CD14-positive monocyte (primary cell): Measurements from ENCODE around the gene APLP1. TPM values are rescaled to one million over a fixed set of nuclear protein-coding genes. Genes with fewer than 3 reads are reported as not detected.

Source experiments
- DNase-seq, 3 donors: peaks; one replicate each; pipeline ENCODE4 v3.0.0-alpha.2; 2011 to 2022
- H2AFZ ChIP-seq: 2 replicates; pipeline ENCODE4 v1.6.0; 2012; ENCODE audit warnings: mild to moderate bottlenecking, low read depth, low read length, inconsistent platforms; ENCODE audit not compliant: insufficient read depth, poor library complexity, severe bottlenecking
- H3K27ac ChIP-seq, 2 donors: 1 replicate in 1 of 2; 2 replicates in 1 of 2; pipeline ENCODE4 v1.5.1; 2012 to 2013; ENCODE audit warnings: low read length in 2 of 2, control low read depth in 1 of 2, inconsistent platforms in 1 of 2, low read depth in 1 of 2, mild to moderate bottlenecking in 1 of 2
- H3K27me3 ChIP-seq, 2 donors: one replicate each; pipeline versions ENCODE4 v1.6.0 to v1.6.1; 2011 to 2013; ENCODE audit warnings: low read length in 2 of 2; ENCODE audit not compliant: control insufficient read depth in 2 of 2, insufficient read depth in 2 of 2
- H3K36me3 ChIP-seq, 2 donors: replicated peaks in 1 of 2; 1 replicate in 1 of 2; 2 replicates in 1 of 2; pipeline versions ENCODE4 v1.5.1 to v1.6.1; 2012 to 2013; ENCODE audit warnings: low read length in 2 of 2, control low read depth in 1 of 2, inconsistent platforms in 1 of 2, mild to moderate bottlenecking in 1 of 2; ENCODE audit not compliant: insufficient read depth in 2 of 2, control insufficient read depth in 1 of 2
- H3K4me1 ChIP-seq, 2 donors: 1 replicate in 1 of 2; 2 replicates in 1 of 2; pipeline versions ENCODE4 v1.5.1 to v1.6.1; 2012 to 2013; ENCODE audit warnings: low read length in 2 of 2, control low read depth in 1 of 2, inconsistent platforms in 1 of 2, mild to moderate bottlenecking in 1 of 2, moderate library complexity in 1 of 2; ENCODE audit not compliant: insufficient read depth in 2 of 2, control insufficient read depth in 1 of 2
- H3K4me2 ChIP-seq: replicated peaks from 2 replicates; pipeline ENCODE3; 2012; ENCODE audit warnings: low read length, moderate library complexity, mild to moderate bottlenecking; ENCODE audit not compliant: poor library complexity, severe bottlenecking; ENCODE audit errors: extremely low read depth
- H3K4me3 ChIP-seq, 3 experiments: fragments of 200-600 bp in 1 of 3; sonication (generic) in 1 of 3; replicated peaks in 1 of 3; 1 replicate in 2 of 3; 2 replicates in 1 of 3; pipeline ENCODE4 v1.5.1; 2011 to 2013; ENCODE audit warnings: low read length in 3 of 3, mild to moderate bottlenecking in 3 of 3, control low read depth in 2 of 3, low read depth in 2 of 3, inconsistent platforms in 1 of 3, moderate library complexity in 1 of 3
- H3K79me2 ChIP-seq: 2 replicates; pipeline ENCODE4 v1.6.0; 2012; ENCODE audit warnings: mild to moderate bottlenecking, control low read depth, inconsistent platforms, low read length, moderate library complexity; ENCODE audit not compliant: insufficient read depth
- H3K9ac ChIP-seq: 2 replicates; pipeline ENCODE4 v1.6.0; 2017; ENCODE audit warnings: low read length, mild to moderate bottlenecking; ENCODE audit not compliant: insufficient read depth, poor library complexity, severe bottlenecking
- H3K9me3 ChIP-seq, 2 donors: replicated peaks in 1 of 2; 1 replicate in 1 of 2; 2 replicates in 1 of 2; pipeline versions ENCODE4 v1.5.1 to v1.6.1; 2012 to 2013; ENCODE audit warnings: low read length in 2 of 2, control low read depth in 1 of 2; ENCODE audit not compliant: control insufficient read depth in 1 of 2, insufficient read depth in 1 of 2
- H4K20me1 ChIP-seq: 2 replicates; pipeline ENCODE4 v1.6.0; 2012; ENCODE audit warnings: mild to moderate bottlenecking, low read length, control low read depth, moderate library complexity; ENCODE audit not compliant: insufficient read depth
- H3K27ac Mint-ChIP-seq, 7 donors: one replicate each; pipeline ENCODE4 v1.8.0; 2020; ENCODE audit warnings: mild to moderate bottlenecking in 7 of 7, mixed read lengths in 7 of 7, moderate library complexity in 6 of 7, inconsistent platforms in 2 of 7
- H3K27me3 Mint-ChIP-seq, 3 donors: one replicate each; pipeline ENCODE4 v1.8.0; 2021 to 2022; ENCODE audit warnings: low read depth in 3 of 3, mild to moderate bottlenecking in 3 of 3, mixed read lengths in 3 of 3, moderate library complexity in 3 of 3, inconsistent platforms in 1 of 3
- H3K36me3 Mint-ChIP-seq, 2 donors: one replicate each; pipeline ENCODE4 v1.8.0; 2020; ENCODE audit warnings: mixed read lengths in 2 of 2, inconsistent platforms in 1 of 2, mild to moderate bottlenecking in 1 of 2
- H3K4me1 Mint-ChIP-seq: one replicate; pipeline ENCODE4 v1.8.0; 2020; ENCODE audit warnings: mild to moderate bottlenecking, mixed read lengths
- H3K4me3 Mint-ChIP-seq, 2 donors: one replicate each; pipeline ENCODE4 v1.8.0; 2020; ENCODE audit warnings: mild to moderate bottlenecking in 2 of 2, mixed read lengths in 2 of 2, moderate library complexity in 1 of 2
- H3K9me3 Mint-ChIP-seq, 7 donors: one replicate each; pipeline ENCODE4 v1.8.0; 2020 to 2022; ENCODE audit warnings: mixed read lengths in 7 of 7, mild to moderate bottlenecking in 6 of 7, moderate library complexity in 6 of 7, inconsistent platforms in 2 of 7
- CTCF ChIP-seq: fragments of 200-600 bp; IDR thresholded peaks from one replicate; pipeline ENCODE4 v1.8.0; 2022; ENCODE audit warnings: antibody characterized with exemption, mild to moderate bottlenecking
- WGBS: methylation state at CpG from one replicate; pipeline ENCODE4 v1.1.5; 2013; ENCODE audit warnings: missing lambda C conversion rate; ENCODE audit not compliant: insufficient coverage; 5-methylcytosine and 5-hydroxymethylcytosine counted together
- intact Hi-C, 2 donors: fragments of 100-400 bp; cut with micrococcal nuclease; formaldehyde crosslinking; loops; one replicate each; pipeline versions ENCODE4 v1.15.0 to v1.15.1; 2023
- polyA plus RNA-seq, 3 donors: library from polyadenylated mRNA; depleted of rRNA in 1 of 3; unstranded in 2 of 3; stranded (reverse) in 1 of 3; fragments of 300-500 nt in 2 of 3; fragments of >200 nt in 1 of 3; fragmentation: Illumina TruSeq in 2 of 3; gene quantifications; 1 replicate in 2 of 3; 2 replicates in 1 of 3; pipeline ENCODE4 v1.2.3, GENCODE V29; 2012 to 2021

APLP1 gene
- polyA plus RNA-seq, 3 donors = not detected

- no peak for DNase-seq
- H3K9ac ChIP-seq = peak overlapping the region; percentile 84
- peak overlapping the region; percentile 95 to 98 for H3K27ac ChIP-seq
- peak overlapping the region; percentile 96 to 100 (median 100) for H3K27ac Mint-ChIP-seq
- peaks cover 69 to 80% of the 10 kb centered on the region in 2 donors for H3K4me1 ChIP-seq
- H3K36me3 Mint-ChIP-seq = peaks cover 40 to 43% of the 10 kb centered on the region in 2 donors
- H3K36me3 ChIP-seq = peaks cover 25 to 26% of the 10 kb centered on the region in 2 donors
- H4K20me1 ChIP-seq = peaks cover 35% of the 10 kb centered on the region
- 89% methylated on average over 1 of the region's 2 CpGs for WGBS
- H3K27me3 ChIP-seq = no peaks in the 10 kb centered on the region
- H3K4me2 ChIP-seq = peak overlapping the region; percentile 100
- H2AFZ ChIP-seq = no peak overlapping the region
- peaks cover 95% of the 10 kb centered on the region for H3K79me2 ChIP-seq
- intact Hi-C loops = loop anchor here (2.0 to 10.0 kb wide), 5 partner anchors 30 to 456 kb away; partner anchors contain the start of genes FFAR2 (in 1 of the 2), IGFLR1 (in 1 of the 2), LIN37 (in 1 of the 2) and OVOL3 (in 1 of the 2)
- peak overlapping the region; percentile 80 to 99 (median 97) for H3K4me3 ChIP-seq
- no peaks in the 10 kb centered on the region for H3K9me3 ChIP-seq
- TF ChIP-seq CTCF = no peak
- H3K4me3 Mint-ChIP-seq = peak overlapping the region; percentile 97 to 98
- peaks cover 0 to 10% (median 0%) of the 10 kb centered on the region in 3 donors for H3K27me3 Mint-ChIP-seq
- peaks cover 0 to 4% (median 0%) of the 10 kb centered on the region in 7 donors for H3K9me3 Mint-ChIP-seq
- H3K4me1 Mint-ChIP-seq = peaks cover 59% of the 10 kb centered on the region
Observed at GRCh38 chr19:35901055-35901644, 32.8 kb downstream of the APLP1 start.

GRCh38 chr19:35901854-35902661, 33.7 kb downstream of the APLP1 start, which contains the start of gene HCST:
Gene HCST (plus strand): TSS chr19:35902529. CDS start chr19:35902594, 65 bp downstream.
- Histone ChIP-seq H2AFZ (no peak within 1 kb of the TSS), H3K27me3 (no peaks in the 10 kb centered on the region), H3K36me3 (peaks cover 25 to 26% of the 10 kb centered on the region in 2 donors), H3K4me2 (peak within 1 kb of the TSS; percentile 100), H3K79me2 (peaks cover 95% of the 10 kb centered on the region), H3K9ac (peak within 1 kb of the TSS; percentile 84), H4K20me1 (peaks cover 26% of the 10 kb centered on the region), H3K4me1 (peaks cover 78 to 81% of the 10 kb centered on the region in 2 donors), H3K4me3 (peak within 1 kb of the TSS; percentile 80 to 99 (median 97)), H3K27ac (peak within 1 kb of the TSS; percentile 95 to 98), H3K9me3 (no peaks in the 10 kb centered on the region)
- WGBS = 0% methylated on average over 6 of the region's 6 CpGs
- DNase-seq = peak; percentile 49 to 65 (median 56)
- TF ChIP-seq CTCF = no peak
- Mint-ChIP-seq H3K9me3 (peaks cover 0 to 4% (median 0%) of the 10 kb centered on the region in 7 donors), H3K27ac (peak within 1 kb of the TSS; percentile 96 to 100 (median 100)), H3K36me3 (peaks cover 40 to 43% of the 10 kb centered on the region in 2 donors), H3K27me3 (peaks cover 0 to 10% (median 0%) of the 10 kb centered on the region in 3 donors), H3K4me3 (peak within 1 kb of the TSS; percentile 97 to 98), H3K4me1 (peaks cover 66% of the 10 kb centered on the region)
- intact Hi-C loops = loop anchor here (1.0 to 10.0 kb wide), 6 partner anchors 11 to 457 kb away; partner anchors contain the start of genes FFAR2 (in 1 of the 2), IGFLR1 (in 1 of the 2), LIN37 (in 1 of the 2) and OVOL3 (in 1 of the 2)
